WTC11 (cell line): ENCODE measurements around the gene FREM1. TPM values are rescaled to one million over a fixed set of nuclear protein-coding genes. Genes with fewer than 3 reads are reported as not detected.

Experiments
- ATAC-seq: fragments of 200-7000 bp; cut with Tn5 transposase; 2 replicates; pipeline ENCODE4 v1.10.0; 2021; ENCODE audit warnings: mild to moderate bottlenecking, moderate library complexity
- CTCF ChIA-PET: fragments of 300-600 bp; sonication (Branson Sonifier 250); formaldehyde crosslinking; loops from one replicate; lab custom pipeline; 2021; ENCODE audit warnings: antibody characterized with exemption; lab: Charles Lee
- POLR2A ChIA-PET: fragments of 350-600 bp; sonication (Branson Sonifier 250); formaldehyde crosslinking; loops from one replicate; lab custom pipeline; 2021; ENCODE audit warnings: antibody characterized with exemption; lab: Charles Lee
- DNase-seq: peaks from one replicate; pipeline ENCODE4 v3.0.0; 2021; ENCODE audit warnings: low spot score
- H3K27ac Mint-ChIP-seq: 2 replicates; pipeline ENCODE4 v1.8.0; 2021; ENCODE audit warnings: mixed read lengths
- H3K27me3 Mint-ChIP-seq: 2 replicates; pipeline ENCODE4 v1.8.0; 2021; ENCODE audit warnings: low read depth, mild to moderate bottlenecking, moderate library complexity, mixed read lengths
- H3K36me3 Mint-ChIP-seq: 2 replicates; pipeline ENCODE4 v1.8.0; 2021; ENCODE audit warnings: mixed read lengths
- H3K4me1 Mint-ChIP-seq: 2 replicates; pipeline ENCODE4 v1.8.0; 2022; ENCODE audit warnings: mixed read lengths
- H3K4me3 Mint-ChIP-seq: 2 replicates; pipeline ENCODE4 v1.8.0; 2021; ENCODE audit warnings: mild to moderate bottlenecking, moderate library complexity, mixed read lengths
- H3K9me3 Mint-ChIP-seq: 2 replicates; pipeline ENCODE4 v1.8.0; 2021; ENCODE audit warnings: mixed read lengths
- CREM ChIP-seq: sonication (generic); formaldehyde crosslinking; IDR thresholded peaks from 2 replicates; pipeline ENCODE4 v1.8.1; 2022; ENCODE audit warnings: mild to moderate bottlenecking, missing genetic modification reagents, moderate library complexity
- CTCF ChIP-seq: fragments of 200-600 bp; IDR thresholded peaks from 2 replicates; pipeline ENCODE4 v1.8.0; 2022; ENCODE audit warnings: antibody characterized with exemption
- E2F5 ChIP-seq: sonication (generic); formaldehyde crosslinking; IDR thresholded peaks from 2 replicates; pipeline ENCODE4 v1.8.1; 2022; ENCODE audit warnings: mild to moderate bottlenecking, moderate library complexity, missing genetic modification reagents
- FOXP4 ChIP-seq: sonication (generic); formaldehyde crosslinking; IDR thresholded peaks from 2 replicates; pipeline ENCODE4 v1.8.0; 2022; ENCODE audit warnings: mild to moderate bottlenecking, missing genetic modification reagents
- GABPB1 ChIP-seq: sonication (generic); formaldehyde crosslinking; IDR thresholded peaks from 2 replicates; pipeline ENCODE4 v1.8.1; 2023; ENCODE audit warnings: mild to moderate bottlenecking, missing genetic modification reagents
- HMGXB4 ChIP-seq: sonication (generic); formaldehyde crosslinking; IDR thresholded peaks from 2 replicates; pipeline ENCODE4 v1.8.1; 2023; ENCODE audit warnings: mild to moderate bottlenecking, moderate library complexity, missing genetic modification reagents
- IRF2 ChIP-seq: sonication (generic); formaldehyde crosslinking; IDR thresholded peaks from 2 replicates; pipeline ENCODE4 v1.8.0; 2022; ENCODE audit warnings: low read depth, missing genetic modification reagents, borderline replicate concordance
- NFE2L1 ChIP-seq: sonication (generic); formaldehyde crosslinking; IDR thresholded peaks from 2 replicates; pipeline ENCODE4 v1.8.1; 2023; ENCODE audit warnings: missing genetic modification reagents
- OVOL2 ChIP-seq: fragments of 250-450 bp; sonication (Bioruptor Pico); IDR thresholded peaks from 2 replicates; pipeline ENCODE4 v1.9.0; 2021; ENCODE audit warnings: mild to moderate bottlenecking, borderline replicate concordance
- PRRX2 ChIP-seq: fragments of 250-450 bp; sonication (Bioruptor Pico); IDR thresholded peaks from 2 replicates; pipeline ENCODE4 v1.8.0; 2021; ENCODE audit warnings: mild to moderate bottlenecking
- TP53 ChIP-seq: sonication (generic); formaldehyde crosslinking; IDR thresholded peaks from 2 replicates; pipeline ENCODE4 v1.8.1; 2023; ENCODE audit warnings: mild to moderate bottlenecking, missing genetic modification reagents
- USF2 ChIP-seq: sonication (generic); formaldehyde crosslinking; IDR thresholded peaks from 2 replicates; pipeline ENCODE4 v1.8.1; 2023; ENCODE audit warnings: mild to moderate bottlenecking, missing genetic modification reagents, moderate library complexity
- ZBTB21 ChIP-seq: sonication (generic); formaldehyde crosslinking; IDR thresholded peaks from 2 replicates; pipeline ENCODE4 v1.8.1; 2023; ENCODE audit warnings: mild to moderate bottlenecking, missing genetic modification reagents, borderline replicate concordance
- ZBTB43 ChIP-seq: sonication (generic); formaldehyde crosslinking; IDR thresholded peaks from 2 replicates; pipeline ENCODE4 v1.8.1; 2023; ENCODE audit warnings: mild to moderate bottlenecking, missing genetic modification reagents
- ZNF425 ChIP-seq: fragments of 250-450 bp; sonication (Bioruptor Pico); conservative IDR thresholded peaks from 2 replicates; pipeline ENCODE4 v1.9.0; 2021; ENCODE audit warnings: mild to moderate bottlenecking
- total RNA-seq: library from RNA; stranded (reverse); gene quantifications from 3 replicates; pipeline ENCODE4 v1.2.3, GENCODE V29; 2021

The FREM1 gene
- total RNA-seq, 1 experiment from 2014 or later: 2.8 TPM

- no peaks in the 10 kb centered on the region for H3K36me3 Mint-ChIP-seq
- POLR2A ChIA-PET: no interaction called here
- H3K4me3 Mint-ChIP-seq: no peak overlapping the region
- no peaks in the 10 kb centered on the region for H3K27me3 Mint-ChIP-seq
- H3K9me3 Mint-ChIP-seq: peaks cover 15% of the 10 kb centered on the region
- H3K4me1 Mint-ChIP-seq: no peaks in the 10 kb centered on the region
- no peak overlapping the region for H3K27ac Mint-ChIP-seq
- no peak for ATAC-seq
- no peak for TF ChIP-seq PRRX2
- peak; percentile 61 for TF ChIP-seq GABPB1 (CRISPR knock-in tag)
- CTCF ChIA-PET: no interaction called here
- no peak for DNase-seq
Observed at GRCh38 chr9:14868772-14869583, 41.2 kb downstream of the FREM1 start.

GRCh38 chr9:14868418-14868771 is 41.8 kb downstream of the FREM1 start:
- ATAC-seq: no peak
- TF ChIP-seq USF2 (CRISPR knock-in tag) (no peak), ZNF425 (CRISPR knock-in tag) (no peak), HMGXB4 (CRISPR knock-in tag) (no peak), GABPB1 (CRISPR knock-in tag) (no peak), ZBTB43 (no peak), TP53 (CRISPR knock-in tag) (no peak), CREM (no peak), CTCF (no peak), NFE2L1 (CRISPR knock-in tag) (no peak), ZBTB21 (CRISPR knock-in tag) (no peak), OVOL2 (CRISPR knock-in tag) (no peak), E2F5 (CRISPR knock-in tag) (no peak), FOXP4 (CRISPR knock-in tag) (no peak), IRF2 (CRISPR knock-in tag) (no peak)
- H3K4me3 Mint-ChIP-seq: no peak overlapping the region
- CTCF ChIA-PET: no interaction called here
- H3K9me3 Mint-ChIP-seq: peaks cover 9% of the 10 kb centered on the region
- H3K27me3 Mint-ChIP-seq: no peaks in the 10 kb centered on the region
- no peak overlapping the region for H3K27ac Mint-ChIP-seq
- POLR2A ChIA-PET: no interaction called here
- H3K4me1 Mint-ChIP-seq: no peaks in the 10 kb centered on the region
- no peaks in the 10 kb centered on the region for H3K36me3 Mint-ChIP-seq
- DNase-seq: no peak
